Uterus (tissue), 2 donors: ENCODE data around the gene DKC1.

ENCODE experiments used
- POLR2A ChIP-seq, 2 donors: fragments of 450-650 bp; IDR thresholded peaks; one replicate each; pipeline ENCODE4 v1.6.1; 2016; ENCODE audit warnings: antibody characterized with exemption in 2 of 2, mild to moderate bottlenecking in 1 of 2, moderate library complexity in 1 of 2
- TF ChIP-seq, protein P1 (sequence below), 4 experiments: fragments of 200-600 bp in 2 of 4; fragments of 450-650 bp in 2 of 4; sonication (generic) in 2 of 4; IDR thresholded peaks; one replicate each; pipeline ENCODE4 v1.5.1; 2016 to 2019; ENCODE audit warnings: antibody characterized with exemption in 4 of 4, mild to moderate bottlenecking in 2 of 4, moderate library complexity in 1 of 4

DNA sequence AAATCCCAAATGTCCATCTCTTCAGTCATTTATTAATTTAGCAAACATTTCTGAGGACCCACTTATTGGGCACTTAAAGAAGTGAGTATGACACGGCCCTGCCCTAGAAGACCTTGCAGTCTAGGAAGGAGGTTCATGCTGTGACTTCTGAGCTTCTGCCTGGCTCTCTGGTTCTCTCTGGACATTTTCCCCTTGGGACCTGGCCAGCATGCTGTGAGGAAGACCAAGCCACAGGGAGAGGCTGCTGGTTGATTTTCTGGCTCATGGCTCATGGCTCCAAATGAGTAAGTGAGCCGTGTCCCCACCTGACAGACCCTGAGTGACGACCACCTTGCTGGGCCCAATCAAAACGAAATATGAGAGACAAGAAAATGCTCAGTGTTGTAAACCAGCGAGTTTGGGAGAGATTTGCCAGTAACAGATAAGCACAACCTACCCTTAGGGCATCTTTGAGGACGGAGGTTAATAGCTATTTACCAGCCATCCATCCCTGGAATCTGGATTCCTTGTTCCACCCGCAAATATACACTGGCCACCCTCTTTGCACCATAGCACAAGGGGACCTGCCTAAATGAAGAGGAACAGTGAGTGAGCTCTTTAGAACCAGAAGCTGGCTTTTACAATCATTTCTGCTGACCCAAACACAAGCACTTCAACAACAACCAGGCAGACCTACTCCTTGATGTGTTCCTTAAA, 41.7 kb downstream of the DKC1 start:
- TF ChIP-seq, protein P1, sequence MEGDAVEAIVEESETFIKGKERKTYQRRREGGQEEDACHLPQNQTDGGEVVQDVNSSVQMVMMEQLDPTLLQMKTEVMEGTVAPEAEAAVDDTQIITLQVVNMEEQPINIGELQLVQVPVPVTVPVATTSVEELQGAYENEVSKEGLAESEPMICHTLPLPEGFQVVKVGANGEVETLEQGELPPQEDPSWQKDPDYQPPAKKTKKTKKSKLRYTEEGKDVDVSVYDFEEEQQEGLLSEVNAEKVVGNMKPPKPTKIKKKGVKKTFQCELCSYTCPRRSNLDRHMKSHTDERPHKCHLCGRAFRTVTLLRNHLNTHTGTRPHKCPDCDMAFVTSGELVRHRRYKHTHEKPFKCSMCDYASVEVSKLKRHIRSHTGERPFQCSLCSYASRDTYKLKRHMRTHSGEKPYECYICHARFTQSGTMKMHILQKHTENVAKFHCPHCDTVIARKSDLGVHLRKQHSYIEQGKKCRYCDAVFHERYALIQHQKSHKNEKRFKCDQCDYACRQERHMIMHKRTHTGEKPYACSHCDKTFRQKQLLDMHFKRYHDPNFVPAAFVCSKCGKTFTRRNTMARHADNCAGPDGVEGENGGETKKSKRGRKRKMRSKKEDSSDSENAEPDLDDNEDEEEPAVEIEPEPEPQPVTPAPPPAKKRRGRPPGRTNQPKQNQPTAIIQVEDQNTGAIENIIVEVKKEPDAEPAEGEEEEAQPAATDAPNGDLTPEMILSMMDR (IDR thresholded peaks at IDR 0.05), result no peak
- TF ChIP-seq POLR2A (IDR thresholded peaks at IDR 0.05), result no peak
